Activated CD8-positive, alpha-beta memory T cell treated with anti-CD3 and anti-CD28 coated beads for 36 hours (primary cell): ENCODE data around the gene SYCP3. TPM values are rescaled to one million over a fixed set of nuclear protein-coding genes. Genes with fewer than 3 reads are reported as not detected.

Experiments used
- CTCF ChIA-PET: fragments of 350-600 bp; sonication (Branson Sonifier 250); formaldehyde crosslinking; loops from one replicate; lab custom pipeline; 2021; ENCODE audit warnings: antibody characterized with exemption; lab: Charles Lee
- POLR2A ChIA-PET: fragments of 350-600 bp; sonication (Branson Sonifier 250); formaldehyde crosslinking; loops from one replicate; lab custom pipeline; 2021; ENCODE audit warnings: antibody characterized with exemption; lab: Charles Lee
- total RNA-seq, 2 experiments: library from RNA; stranded (reverse); gene quantifications; one replicate each; pipeline ENCODE4 v1.2.3, GENCODE V29; 2021

SYCP3 gene
- total RNA-seq = under 1 TPM; 0.17 to 0.91 TPM

- ChIA-PET POLR2A (interaction anchor here (0.6 kb wide), 1 partner anchor 184 kb away, joined by 3 read pairs; no protein-coding TSS in a partner anchor), CTCF (interaction anchor here (0.6 kb wide), 1 partner anchor 87 kb away, joined by 4 read pairs; no protein-coding TSS in a partner anchor)
These were observed at the start of gene SYCP3 for GRCh38 chr12:101738920-101739665. SYCP3 (minus strand) TSS chr12:101739462; CDS start chr12:101737935, 1,527 bp downstream.

- CTCF ChIA-PET = no interaction called here
- POLR2A ChIA-PET = no interaction called here
These were observed 46.4 kb upstream of the SYCP3 start for GRCh38 chr12:101785671-101786070.

- ChIA-PET CTCF (interaction anchor here (0.7 to 1.7 kb wide), 5 partner anchors 9 to 213 kb away, joined by 3 to 9 read pairs (median 3); no protein-coding TSS in a partner anchor), POLR2A (no interaction called here)
These were observed 45.1 kb upstream of the SYCP3 start for GRCh38 chr12:101784376-101784775.

GRCh38 chr12:101783838-101784237, 44.6 kb upstream of the SYCP3 start:
- CTCF ChIA-PET = interaction anchor here (0.9 to 1.7 kb wide), 3 partner anchors 10 to 12 kb away, joined by 3 to 9 read pairs (median 4); no protein-coding TSS in a partner anchor
- POLR2A ChIA-PET = interaction anchor here (0.7 kb wide), 1 partner anchor 123 kb away, joined by 4 read pairs; no protein-coding TSS in a partner anchor

- POLR2A ChIA-PET = no interaction called here
These were observed 43.9 kb upstream of the SYCP3 start for GRCh38 chr12:101783150-101783549.

DNA sequence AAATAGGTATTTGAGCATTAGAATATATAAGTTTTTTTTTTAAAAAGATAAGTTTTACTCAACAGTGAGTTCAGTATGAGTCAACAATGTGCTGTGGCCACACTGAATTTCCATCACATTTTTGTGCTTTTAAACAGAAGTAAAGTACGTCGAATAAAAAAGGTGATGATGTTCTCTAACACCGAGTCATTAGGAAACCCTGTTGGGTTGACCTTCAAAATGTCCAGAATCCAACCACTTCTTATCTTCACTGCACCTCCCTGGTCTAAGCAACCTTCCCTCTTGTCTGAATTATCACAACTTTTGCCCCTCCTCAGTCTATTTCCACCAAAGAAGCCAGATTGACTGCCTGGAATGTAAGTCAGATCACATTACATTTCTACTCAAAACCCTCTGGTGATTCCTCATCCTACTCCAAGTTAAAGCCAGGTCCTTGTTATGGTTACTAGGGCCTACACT, 43.0 kb upstream of the SYCP3 start:
- ChIA-PET CTCF (interaction anchor here (0.7 to 1.8 kb wide), 2 partner anchors 9 to 48 kb away, joined by 3 to 6 read pairs; partner anchors contain the start of gene GNPTAB), POLR2A (no interaction called here)

More at GRCh38 chr12:101783150-101783549, 43.9 kb upstream of the SYCP3 start:
- CTCF ChIA-PET = interaction anchor here (0.9 to 1.7 kb wide), 3 partner anchors 9 to 11 kb away, joined by 3 to 9 read pairs (median 4); no protein-coding TSS in a partner anchor

GRCh38 chr12:101781834-101782233, 42.6 kb upstream of the SYCP3 start:
- ChIA-PET CTCF (interaction anchor here (0.7 to 1.8 kb wide), 5 partner anchors 8 to 58 kb away, joined by 3 to 6 read pairs (median 3); partner anchors contain the start of gene GNPTAB), POLR2A (no interaction called here)

GRCh38 chr12:101780599-101780998, 41.3 kb upstream of the SYCP3 start:
- CTCF ChIA-PET = interaction anchor here (0.9 to 1.8 kb wide), 9 partner anchors 8 to 59 kb away, joined by 3 to 6 read pairs (median 3); partner anchors contain the start of gene GNPTAB

GRCh38 chr12:101779626-101780025, 40.4 kb upstream of the SYCP3 start:
- POLR2A ChIA-PET = interaction anchor here (0.7 kb wide), 1 partner anchor 44 kb away, joined by 3 read pairs; no protein-coding TSS in a partner anchor
- CTCF ChIA-PET = interaction anchor here (0.6 to 3.7 kb wide), 7 partner anchors 22 to 256 kb away, joined by 3 to 16 read pairs (median 3); partner anchors contain the start of gene GNPTAB

More at GRCh38 chr12:101780599-101780998, 41.3 kb upstream of the SYCP3 start:
- POLR2A ChIA-PET = no interaction called here

- CTCF ChIA-PET = interaction anchor here (0.6 to 3.7 kb wide), 7 partner anchors 23 to 255 kb away, joined by 3 to 16 read pairs (median 3); partner anchors contain the start of gene GNPTAB
- POLR2A ChIA-PET = no interaction called here
These were observed 39.9 kb upstream of the SYCP3 start for GRCh38 chr12:101779200-101779599.

- ChIA-PET CTCF (interaction anchor here (0.6 to 3.7 kb wide), 4 partner anchors 50 to 61 kb away, joined by 3 to 16 read pairs (median 8); partner anchors contain the start of gene GNPTAB), POLR2A (no interaction called here)
These were observed 38.7 kb upstream of the SYCP3 start for GRCh38 chr12:101777978-101778377.

DNA sequence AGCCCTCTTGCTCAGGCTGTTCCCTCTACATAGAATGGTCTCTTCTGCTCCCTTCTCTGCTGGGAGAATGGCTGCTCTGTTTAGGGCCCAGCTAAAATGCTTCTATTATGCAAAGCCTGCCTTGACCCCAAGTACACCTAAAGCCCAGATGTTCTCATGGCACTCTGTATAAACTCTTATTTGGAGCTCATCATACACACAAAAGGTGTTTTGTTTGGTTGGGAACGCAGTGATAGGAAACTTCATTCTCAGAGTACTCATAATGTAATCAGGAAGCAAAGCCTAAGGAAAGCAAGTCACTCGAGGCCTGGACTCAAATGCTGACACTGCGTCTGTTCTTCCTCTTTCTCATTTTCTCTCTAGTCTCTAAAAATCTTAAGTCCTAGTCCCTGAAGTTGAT, 38.2 kb upstream of the SYCP3 start:
- CTCF ChIA-PET = interaction anchor here (0.6 to 3.7 kb wide), 5 partner anchors 18 to 62 kb away, joined by 3 to 16 read pairs (median 4); partner anchors contain the start of gene GNPTAB
- POLR2A ChIA-PET = no interaction called here

GRCh38 chr12:101775816-101776215, 36.6 kb upstream of the SYCP3 start:
- ChIA-PET CTCF (interaction anchor here (2.5 kb wide), 1 partner anchor 63 kb away, joined by 11 read pairs; no protein-coding TSS in a partner anchor), POLR2A (interaction anchor here (0.7 kb wide), 1 partner anchor 65 kb away, joined by 7 read pairs; no protein-coding TSS in a partner anchor)

DNA sequence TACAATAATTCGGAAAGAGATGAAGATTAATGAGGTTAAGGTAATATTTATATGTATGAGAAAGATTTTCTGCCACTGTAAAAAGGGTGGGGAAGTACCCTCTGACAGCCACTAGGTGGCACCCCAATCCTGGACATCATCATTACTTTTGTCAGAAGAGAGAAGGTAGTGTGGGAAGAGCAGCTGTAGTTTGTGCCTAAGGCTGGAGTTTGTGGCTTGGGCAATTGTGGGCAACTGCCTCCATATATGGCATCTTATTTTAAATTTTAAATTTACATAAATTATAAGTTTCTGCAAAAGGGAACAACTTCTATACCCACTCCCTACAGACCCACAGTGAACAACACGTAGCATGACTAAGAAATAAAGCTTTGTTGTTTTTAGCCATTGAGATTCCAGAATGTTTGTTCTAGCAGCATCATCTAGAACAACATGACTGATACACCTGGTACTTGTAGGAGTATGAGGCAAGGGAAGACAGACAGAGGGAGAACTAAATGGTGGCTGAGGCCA, 34.4 kb upstream of the SYCP3 start:
- ChIA-PET POLR2A (no interaction called here), CTCF (interaction anchor here (0.6 to 3.3 kb wide), 15 partner anchors 8 to 288 kb away, joined by 3 to 56 read pairs (median 5); partner anchors contain the start of genes GNPTAB and WASHC3)

DNA sequence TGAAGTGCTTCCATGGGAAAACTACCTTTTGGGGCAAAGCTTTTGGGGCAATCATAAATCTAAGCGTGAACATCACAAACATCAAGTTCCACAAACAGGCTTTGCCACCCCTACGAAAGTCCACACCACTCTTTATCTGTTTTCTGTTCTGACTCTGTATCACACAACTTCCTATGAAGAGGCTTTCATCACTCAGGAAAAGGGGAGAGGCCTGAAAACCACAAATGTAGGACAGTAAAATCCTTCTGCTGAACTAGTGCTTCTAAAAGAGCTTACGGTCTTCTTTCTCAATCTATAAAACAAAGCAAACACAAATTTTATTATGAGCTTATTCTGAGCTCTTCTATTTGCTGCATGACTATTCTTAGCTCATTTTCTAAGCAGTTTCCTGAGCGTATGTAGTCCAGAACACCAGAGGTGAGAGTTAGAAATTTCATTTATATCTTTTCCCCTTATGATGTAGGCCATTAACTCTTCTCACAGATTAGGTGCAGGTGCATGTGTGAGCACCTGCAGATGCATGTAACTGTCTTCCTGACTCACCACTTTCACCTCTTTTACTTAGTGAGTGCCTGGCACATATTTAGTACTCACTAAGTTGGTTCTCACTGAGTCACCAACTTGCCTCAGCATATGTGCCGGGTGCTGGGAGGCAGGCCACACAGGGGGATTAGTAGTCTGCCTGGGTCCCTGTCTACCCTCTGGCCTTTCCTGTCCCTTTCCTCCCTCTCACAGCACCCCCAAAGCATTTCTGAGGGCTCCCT, 32.9 kb upstream of the SYCP3 start:
- CTCF ChIA-PET = interaction anchor here (0.8 to 3.3 kb wide), 10 partner anchors 8 to 75 kb away, joined by 3 to 56 read pairs (median 4); partner anchors contain the start of gene GNPTAB
- POLR2A ChIA-PET = no interaction called here

GRCh38 chr12:101769865-101770264, 30.6 kb upstream of the SYCP3 start:
- CTCF ChIA-PET = interaction anchor here (2.2 kb wide), 1 partner anchor 69 kb away, joined by 9 read pairs; no protein-coding TSS in a partner anchor
- POLR2A ChIA-PET = no interaction called here

- ChIA-PET POLR2A (interaction anchor here (0.5 kb wide), 1 partner anchor 360 kb away, joined by 3 read pairs; no protein-coding TSS in a partner anchor), CTCF (interaction anchor here (0.6 to 2.2 kb wide), 3 partner anchors 9 to 349 kb away, joined by 4 to 9 read pairs (median 5); no protein-coding TSS in a partner anchor)
These were observed 29.5 kb upstream of the SYCP3 start for GRCh38 chr12:101768781-101769180.

GRCh38 chr12:101767537-101767936, 28.3 kb upstream of the SYCP3 start:
- POLR2A ChIA-PET = no interaction called here
- CTCF ChIA-PET = interaction anchor here (1.5 kb wide), 1 partner anchor 12 kb away, joined by 4 read pairs; no protein-coding TSS in a partner anchor
